Activated gamma-delta T cell treated with Interleukin-2 at 50 U/mL for 16 hours (primary cell): Measurements from ENCODE around the gene NUDT9.
"Not testable (repeated sequence)": the region's sequence is repeated elsewhere in the genome, so short reads cannot be mapped to it uniquely, and the experiment has no call there.

Source experiments
- DNase-seq: peaks from one replicate; pipeline ENCODE4 v3.0.0-alpha.2; 2020

The NUDT9 gene

DNA sequence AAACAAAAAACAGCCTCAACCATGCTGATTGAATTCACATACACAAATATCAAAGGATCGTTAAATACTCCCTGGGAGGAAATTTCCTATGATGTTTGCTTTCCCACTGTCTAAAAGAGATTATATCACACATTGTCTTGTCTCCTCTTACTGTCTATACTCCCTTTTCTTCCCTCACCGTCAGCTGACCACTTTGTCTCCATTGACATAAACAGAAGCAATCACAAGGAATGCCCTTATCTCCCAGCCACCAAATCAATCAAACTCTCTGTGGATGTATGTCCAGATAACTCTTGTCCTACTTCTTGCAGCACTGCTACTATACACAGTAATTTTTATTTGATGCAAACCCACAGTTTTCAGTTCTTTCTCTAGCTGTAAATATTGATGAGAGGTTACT, 12.2 kb upstream of the NUDT9 start:
- DNase-seq, result no peak

DNA sequence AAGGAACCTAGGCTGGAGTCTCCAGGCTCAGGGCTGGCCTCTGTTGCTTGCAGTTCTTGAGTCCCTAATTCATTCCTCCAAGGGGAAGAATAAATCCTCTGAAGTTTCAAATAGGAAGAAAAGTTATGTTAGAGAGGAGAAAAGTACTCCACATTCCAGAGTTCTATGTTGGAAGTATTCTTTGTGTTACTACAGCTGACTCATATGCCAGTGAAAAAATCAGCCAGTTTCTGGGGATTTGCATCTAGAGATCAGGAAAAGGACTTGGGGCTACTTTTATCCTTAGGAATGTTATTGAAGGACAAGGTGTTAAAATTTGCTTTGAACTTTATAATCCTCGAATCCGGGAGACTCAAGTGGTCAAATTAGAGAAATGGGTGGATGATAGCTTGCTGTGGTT, 11.7 kb upstream of the NUDT9 start:
- no peak for DNase-seq

DNA sequence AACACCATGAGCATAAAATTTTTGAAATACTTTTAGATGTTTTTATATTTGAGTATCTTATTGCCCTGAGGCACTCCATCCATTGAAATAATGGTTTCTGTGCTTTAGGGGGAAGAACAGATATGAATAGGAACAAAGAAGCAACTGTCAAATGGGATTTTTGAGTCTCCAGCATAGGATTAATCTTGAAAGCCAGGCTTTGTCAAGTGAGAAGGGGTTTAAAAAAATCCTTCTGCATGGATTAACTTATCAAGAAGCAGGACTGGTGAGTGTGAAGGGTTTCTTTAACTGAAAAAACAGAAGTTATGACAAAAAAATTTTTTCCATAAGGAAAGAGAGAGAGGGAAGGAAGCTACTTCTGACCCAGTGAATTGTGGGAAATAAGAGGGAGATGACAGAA, 7.6 kb upstream of the NUDT9 start:
- DNase-seq, result no peak

DNA sequence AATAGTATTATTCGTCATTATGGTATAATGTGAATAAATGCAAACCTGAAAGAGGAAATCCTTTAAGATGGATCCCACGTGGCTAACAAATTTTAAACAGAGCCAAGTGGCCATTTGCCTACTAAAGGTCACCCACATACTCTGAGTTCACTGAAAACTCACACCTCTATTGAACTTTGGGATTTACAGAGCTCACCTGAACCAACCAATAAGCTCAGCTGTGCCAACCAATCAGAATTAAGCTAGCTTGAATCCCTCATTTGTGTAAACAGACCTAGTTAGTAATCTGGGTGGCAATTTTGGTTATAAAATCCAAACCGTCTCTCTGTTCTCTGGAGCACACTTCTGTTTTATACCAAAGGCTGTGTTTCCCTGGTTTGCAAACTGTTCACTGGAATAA, 5.4 kb upstream of the NUDT9 start:
- no peak for DNase-seq

- not testable (repeated sequence) for DNase-seq
Measured at GRCh38 chr4:87418410-87418809, 4.0 kb upstream of the NUDT9 start.

DNA sequence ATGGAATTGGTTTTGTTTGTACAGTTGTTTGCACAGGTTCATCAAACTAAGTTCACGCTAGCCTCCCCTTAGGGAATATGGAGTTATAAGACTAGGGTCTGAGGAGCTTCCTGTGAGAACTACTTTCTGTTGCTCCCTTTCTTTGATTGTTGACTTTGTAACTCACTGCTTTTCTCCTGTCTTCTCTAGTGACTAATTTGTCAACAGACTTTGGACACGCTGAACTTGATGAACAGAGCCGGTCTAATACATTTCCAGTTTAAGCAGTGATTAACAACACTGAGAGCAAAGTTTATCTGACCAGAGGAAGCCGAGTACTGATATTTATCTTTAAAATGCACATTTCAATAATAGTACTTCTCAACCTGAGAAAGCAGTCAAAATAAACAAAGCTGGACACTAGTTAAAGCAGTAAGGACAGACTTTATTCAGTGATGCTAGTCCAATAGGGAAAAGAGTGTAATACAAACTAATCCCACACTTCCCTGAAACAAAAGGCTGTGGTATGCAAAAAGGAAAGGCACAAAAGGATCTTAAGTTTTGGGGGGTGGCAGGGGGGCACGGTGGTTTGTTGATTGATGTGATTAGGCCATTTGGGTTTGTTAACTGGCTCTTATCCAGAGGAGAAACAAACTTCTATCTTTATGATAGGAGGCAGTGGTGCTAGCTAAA, 2.7 kb upstream of the NUDT9 start:
- DNase-seq, result no peak

GRCh38 chr4:87420276-87420830, 2.0 kb upstream of the NUDT9 start:
- no peak for DNase-seq

- no peak for DNase-seq
Measured at GRCh38 chr4:87423317-87424098, 1.1 kb downstream of the NUDT9 start.

DNA sequence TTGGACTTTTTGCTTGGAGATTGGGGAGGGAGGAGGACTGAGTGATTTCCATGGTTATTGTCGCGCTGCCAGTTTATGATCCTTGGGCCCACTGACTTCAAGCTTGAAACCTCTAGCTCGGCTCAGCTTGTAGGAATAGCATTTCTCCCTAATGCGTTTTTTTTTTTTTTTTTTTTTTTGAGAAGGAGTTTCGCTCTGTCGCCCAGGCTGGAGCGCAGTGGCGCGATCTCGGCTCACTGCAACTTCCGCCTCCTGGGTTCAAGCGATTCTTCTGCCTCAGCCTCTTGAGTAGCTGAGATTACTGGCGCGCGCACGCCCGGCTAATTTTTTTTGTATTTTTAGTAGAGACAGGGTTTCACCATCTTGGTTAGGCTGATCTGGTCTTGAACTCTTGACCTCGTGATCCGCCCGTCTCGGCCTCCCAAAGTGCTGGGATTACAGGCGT, 1.7 kb downstream of the NUDT9 start:
- not testable (repeated sequence) for DNase-seq

DNA sequence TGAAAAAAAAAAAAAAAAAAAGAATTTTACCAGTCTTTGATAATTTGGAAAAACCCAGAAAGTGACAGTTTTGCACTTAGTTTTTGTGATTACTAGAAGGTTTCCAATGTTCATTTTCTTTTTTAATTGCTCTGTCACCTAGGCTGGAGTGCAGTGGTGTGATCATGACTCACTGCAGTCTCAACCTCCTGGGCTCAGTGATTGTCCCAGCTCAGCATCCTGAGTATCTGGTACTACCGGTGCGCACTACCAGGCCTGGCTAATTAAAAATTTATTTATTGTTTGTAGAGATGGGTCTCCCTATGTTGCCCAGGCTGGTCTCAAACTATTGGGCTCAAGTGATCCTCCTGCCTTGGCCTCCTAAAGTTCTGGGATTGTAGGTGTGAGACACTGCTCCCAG, 3.3 kb downstream of the NUDT9 start:
- no peak for DNase-seq

DNA sequence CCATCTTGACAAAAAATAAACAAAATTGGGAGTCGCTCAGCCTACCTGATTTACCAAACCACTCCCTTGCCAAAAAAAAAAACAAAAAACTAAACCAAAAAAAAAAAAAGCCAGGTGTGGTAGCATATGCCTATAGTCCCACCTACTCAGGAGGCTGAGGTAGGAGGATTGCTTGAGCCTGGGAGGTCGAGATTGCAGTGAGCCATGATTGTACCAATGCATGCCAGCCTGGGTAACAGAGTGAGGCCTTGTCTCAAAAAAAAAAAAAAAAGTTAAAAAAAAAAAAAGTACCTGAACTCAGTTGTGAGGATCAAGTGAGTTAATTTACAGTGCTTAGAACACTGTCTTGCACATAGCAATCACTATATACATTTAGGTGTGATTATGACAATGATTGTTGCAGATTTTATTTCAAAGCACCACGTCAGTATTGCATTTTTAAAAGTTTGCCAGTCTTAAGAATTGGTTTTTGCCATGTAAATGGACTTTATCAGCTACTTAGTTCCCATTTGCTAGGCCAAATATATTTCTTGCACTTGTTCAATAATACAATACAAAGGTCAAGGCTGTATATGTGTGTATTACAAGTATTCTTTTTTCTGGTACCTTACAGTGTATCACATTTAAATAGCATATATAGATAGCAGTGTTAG, 4.6 kb downstream of the NUDT9 start:
- DNase-seq, result no peak

DNA sequence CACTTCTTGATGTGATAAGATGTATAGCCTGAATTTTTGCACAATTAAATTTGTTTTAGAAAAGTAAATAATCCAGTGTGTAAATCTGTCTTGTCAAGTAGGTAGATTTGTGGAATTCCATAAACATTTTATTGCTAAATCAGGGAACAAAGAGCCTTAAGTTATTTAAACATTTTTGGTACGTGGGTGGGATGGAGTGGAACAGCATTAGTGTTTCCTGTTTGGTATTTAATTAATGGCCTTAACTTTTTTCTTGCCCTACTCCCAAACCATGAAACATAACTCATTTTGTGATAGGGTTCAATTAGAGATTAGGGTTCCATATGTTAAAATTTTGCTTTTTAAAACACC, 5.1 kb downstream of the NUDT9 start:
- DNase-seq, result no peak

- DNase-seq, result no peak
Measured at GRCh38 chr4:87428979-87429378, 6.6 kb downstream of the NUDT9 start.

DNA sequence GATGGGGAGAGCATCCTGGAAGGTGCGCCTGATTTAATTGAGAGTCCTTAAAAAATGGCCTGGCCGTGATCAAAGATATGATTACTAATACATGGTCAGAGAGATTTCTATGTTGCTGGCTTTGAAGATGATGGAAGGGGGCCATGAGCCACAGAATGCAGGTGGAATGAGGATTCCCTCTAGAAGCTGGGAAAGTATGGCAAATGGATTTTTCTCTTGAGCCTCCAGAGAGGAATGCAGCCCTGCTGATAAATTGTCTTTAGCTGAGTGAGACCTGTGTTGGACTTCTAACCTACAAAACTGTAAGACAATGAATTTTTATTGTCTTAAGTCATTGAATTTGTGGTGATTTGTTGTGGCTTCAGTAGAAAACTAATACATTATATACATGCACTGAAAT, 7.7 kb downstream of the NUDT9 start:
- no peak for DNase-seq

DNA sequence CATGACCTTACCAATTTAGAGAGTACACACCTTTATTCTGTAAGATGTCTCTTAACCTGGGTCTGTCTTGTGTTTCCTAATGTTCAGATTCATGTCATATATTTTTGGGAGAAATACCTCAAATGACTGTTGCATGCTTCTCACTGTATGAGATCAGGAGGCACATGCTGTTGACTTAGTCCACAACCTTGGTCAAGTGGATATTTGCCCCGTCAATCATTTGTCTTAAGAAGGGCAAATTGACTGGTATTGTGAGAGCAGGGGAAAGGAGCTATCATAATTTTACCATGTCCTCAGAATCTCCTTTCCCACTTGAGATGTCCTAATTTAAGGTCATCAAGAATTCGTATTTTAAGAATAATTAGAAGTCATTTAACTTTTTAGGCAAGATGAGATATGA, 11.0 kb downstream of the NUDT9 start:
- DNase-seq, result no peak

DNA sequence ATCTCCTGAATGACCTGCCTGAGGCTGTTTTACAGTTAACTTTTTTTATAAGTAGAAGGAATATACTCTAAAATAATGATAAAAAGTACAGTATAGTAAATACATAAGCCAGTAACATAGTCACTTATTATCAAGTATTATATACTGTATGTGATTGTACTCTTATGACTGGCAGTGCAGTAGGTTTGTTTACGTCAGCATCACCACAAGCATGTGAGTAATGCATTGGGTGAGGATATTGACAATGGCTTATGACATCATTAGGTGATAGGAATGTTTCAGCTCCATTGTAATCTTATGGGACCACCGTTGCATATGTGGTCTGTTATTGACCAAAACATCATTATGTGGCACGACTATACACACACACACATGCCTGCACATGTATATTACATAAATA, 20.5 kb downstream of the NUDT9 start:
- DNase-seq, result no peak

- no peak for DNase-seq
Measured at GRCh38 chr4:87444741-87445140, 22.4 kb downstream of the NUDT9 start.

- no peak for DNase-seq
Measured at GRCh38 chr4:87445964-87446363, 23.6 kb downstream of the NUDT9 start.

GRCh38 chr4:87446375-87446774, 24.0 kb downstream of the NUDT9 start:
- not testable (repeated sequence) for DNase-seq

GRCh38 chr4:87451537-87451936, 29.2 kb downstream of the NUDT9 start:
- no peak for DNase-seq

GRCh38 chr4:87458913-87459312, 36.5 kb downstream of the NUDT9 start:
- DNase-seq, result no peak

DNA sequence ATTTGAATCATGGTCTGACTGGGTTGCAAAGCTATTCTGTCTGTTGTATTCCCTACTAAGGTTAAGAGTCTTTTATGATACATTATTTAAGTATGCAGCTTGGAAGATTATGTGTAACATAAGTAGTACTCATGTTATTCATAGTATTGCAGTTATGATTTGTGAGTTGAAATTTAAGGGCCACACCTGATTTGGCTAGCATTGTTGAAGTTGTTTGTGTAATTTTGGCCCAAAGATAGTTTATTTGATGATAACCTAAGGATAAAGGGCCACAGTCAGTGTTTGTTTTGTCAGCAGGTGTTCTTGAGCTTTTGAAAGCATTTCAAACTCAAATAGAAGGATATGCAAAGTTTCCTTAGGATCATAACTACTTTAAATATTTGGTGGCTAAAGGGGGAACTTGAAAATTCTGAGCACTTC, 38.9 kb downstream of the NUDT9 start:
- DNase-seq, result no peak

DNA sequence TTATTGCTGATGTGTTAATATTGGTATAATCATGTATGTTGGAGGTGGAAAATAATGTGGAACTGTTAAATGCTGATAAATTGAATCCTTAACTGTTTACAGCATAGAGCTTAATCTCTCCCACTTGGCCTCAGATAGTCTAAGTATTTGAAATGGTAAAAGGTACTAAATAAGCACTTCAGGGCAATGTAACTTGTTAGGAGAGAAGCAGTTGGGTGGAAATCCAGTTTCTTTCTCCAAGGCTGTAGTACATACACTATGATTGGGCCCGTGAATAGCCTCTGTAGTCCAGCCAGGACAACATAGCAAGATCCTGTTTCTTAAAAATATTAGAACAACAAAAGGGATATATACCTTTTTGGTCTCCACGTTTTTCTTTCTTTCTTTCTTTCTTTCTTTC, 39.7 kb downstream of the NUDT9 start:
- no peak for DNase-seq
